GM18498 (cell line): Measurements from ENCODE around the gene CD247.
A peak's percentile ranks its signal among the peaks of the same experiment; 100 is the strongest.

Source experiments
- ATAC-seq: cut with Tn5 transposase; IDR thresholded peaks from one replicate; pipeline ENCODE4 v1.9.1; 2021; ENCODE audit warnings: mild to moderate bottlenecking, moderate library complexity; ENCODE audit not compliant: unreplicated experiment

Gene CD247

GRCh38 chr1:167440776-167441175 is 77.6 kb downstream of the CD247 start:
- no peak for ATAC-seq

- ATAC-seq = no peak
These were observed 78.0 kb downstream of the CD247 start for GRCh38 chr1:167440345-167440744.

DNA sequence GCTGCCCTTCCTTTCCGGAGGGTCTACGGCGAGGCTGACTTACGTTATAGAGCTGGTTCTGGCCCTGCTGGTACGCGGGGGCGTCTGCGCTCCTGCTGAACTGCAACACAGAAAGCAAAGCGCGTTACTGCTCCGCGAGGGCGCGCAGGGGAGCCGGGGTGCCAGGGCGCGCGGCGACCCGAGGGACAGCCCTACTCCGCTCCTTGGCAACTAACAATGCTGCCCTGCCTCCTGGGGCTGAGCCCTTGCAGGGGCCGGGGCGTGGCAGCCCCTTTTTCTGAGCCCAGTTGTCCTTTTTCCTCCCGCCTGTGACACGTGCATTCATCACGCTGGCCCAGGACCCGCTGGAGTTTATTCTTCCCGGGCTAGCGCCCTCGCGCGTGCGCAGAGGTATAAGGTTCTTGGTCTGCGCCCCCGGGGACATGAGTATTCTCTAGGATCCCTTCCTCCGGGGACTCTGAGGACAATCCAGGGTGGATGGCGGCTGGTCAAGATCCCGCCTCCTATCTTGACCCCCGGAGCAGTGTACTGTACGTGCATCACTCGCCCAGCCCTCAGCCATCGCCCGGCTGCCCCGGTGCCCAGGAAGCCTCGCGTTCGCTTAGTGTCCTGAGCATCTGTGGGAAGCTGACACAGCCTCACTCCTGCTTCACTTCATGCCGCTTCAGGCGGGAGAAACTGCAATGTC is 78.9 kb downstream of the CD247 start:
- ATAC-seq = no peak

GRCh38 chr1:167438171-167439138 is 79.9 kb downstream of the CD247 start:
- no peak for ATAC-seq

DNA sequence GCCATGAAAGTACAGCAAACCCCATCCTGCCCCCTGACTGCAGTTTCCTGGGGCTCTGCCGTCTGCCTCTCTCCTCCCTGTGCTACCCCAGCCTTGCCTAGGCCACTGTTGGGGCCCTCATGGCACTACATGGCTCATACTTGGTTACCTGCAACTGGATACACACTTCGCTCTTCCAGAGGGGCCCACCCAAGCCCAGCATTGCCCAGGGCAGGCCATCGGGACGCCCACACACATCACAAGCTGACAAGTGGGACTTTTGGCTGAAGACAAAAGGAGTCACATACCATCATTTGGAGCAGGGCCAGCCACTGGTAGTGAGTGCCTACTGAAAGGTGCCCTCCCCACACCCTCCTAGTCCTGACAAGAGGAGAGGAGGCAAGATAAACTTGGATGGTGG is 82.8 kb downstream of the CD247 start:
- no peak for ATAC-seq

- ATAC-seq = no peak
These were observed 84.0 kb downstream of the CD247 start for GRCh38 chr1:167434306-167434705.

GRCh38 chr1:167433884-167434283 is 84.4 kb downstream of the CD247 start:
- no peak for ATAC-seq

DNA sequence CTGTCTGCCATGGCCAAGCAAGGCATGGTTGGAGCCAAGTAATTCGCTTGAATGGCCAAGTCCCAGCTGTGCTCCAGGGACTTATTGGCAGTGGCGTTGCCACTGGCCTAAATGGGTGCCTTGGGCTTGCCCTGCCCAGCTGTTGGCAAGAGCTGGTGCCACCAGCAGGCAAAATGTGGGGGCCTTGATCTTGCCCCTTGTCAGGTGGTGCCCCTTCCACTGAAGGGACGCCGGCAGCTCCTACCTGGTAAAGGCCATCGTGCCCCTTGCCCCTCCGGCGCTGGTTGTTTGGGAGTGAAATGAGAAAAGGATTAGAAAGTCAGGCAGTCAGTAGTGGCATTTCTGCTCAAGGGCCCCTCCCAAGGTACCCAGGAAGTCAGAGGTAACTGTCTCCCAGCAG is 85.5 kb downstream of the CD247 start:
- ATAC-seq = no peak

DNA sequence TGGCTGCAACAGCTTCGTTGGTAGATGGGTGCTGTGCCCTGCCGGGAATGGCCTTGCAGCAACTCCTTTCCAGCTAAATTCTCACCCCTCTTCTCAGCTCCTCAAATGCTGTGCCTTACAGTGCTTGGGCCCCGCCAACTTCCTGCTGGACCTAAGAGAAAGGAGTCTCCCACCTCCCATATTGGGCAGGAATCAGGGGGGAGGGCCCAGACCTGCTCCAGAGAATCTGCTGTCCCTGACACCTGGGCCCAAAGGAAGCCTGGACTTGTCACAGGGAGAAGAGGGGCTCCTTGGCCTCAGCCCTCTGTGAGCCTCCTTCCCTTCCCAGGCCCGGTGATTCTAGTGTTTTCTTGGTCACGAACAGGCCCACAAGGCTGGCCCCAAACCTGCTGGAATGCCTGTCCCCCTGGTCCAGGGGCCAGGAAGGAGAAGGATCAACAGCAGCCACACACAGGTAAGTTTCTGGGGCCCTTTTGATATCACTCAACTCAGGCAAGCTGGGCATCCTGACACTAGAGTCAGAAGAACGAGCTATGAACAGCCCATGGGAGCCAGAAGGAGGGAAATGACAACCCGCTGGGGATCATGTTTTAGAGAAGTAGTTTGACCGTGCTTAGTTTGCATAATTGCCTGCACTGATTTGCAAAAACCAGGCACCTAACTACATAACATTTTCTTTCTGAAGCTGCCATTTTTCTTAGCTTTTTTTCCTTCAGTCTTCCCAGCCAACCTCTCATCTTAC is 86.2 kb downstream of the CD247 start:
- ATAC-seq = no peak

GRCh38 chr1:167431261-167431908 is 86.9 kb downstream of the CD247 start:
- ATAC-seq = peak; percentile 22

GRCh38 chr1:167430849-167431242 is 87.5 kb downstream of the CD247 start:
- ATAC-seq = peak; percentile 13

DNA sequence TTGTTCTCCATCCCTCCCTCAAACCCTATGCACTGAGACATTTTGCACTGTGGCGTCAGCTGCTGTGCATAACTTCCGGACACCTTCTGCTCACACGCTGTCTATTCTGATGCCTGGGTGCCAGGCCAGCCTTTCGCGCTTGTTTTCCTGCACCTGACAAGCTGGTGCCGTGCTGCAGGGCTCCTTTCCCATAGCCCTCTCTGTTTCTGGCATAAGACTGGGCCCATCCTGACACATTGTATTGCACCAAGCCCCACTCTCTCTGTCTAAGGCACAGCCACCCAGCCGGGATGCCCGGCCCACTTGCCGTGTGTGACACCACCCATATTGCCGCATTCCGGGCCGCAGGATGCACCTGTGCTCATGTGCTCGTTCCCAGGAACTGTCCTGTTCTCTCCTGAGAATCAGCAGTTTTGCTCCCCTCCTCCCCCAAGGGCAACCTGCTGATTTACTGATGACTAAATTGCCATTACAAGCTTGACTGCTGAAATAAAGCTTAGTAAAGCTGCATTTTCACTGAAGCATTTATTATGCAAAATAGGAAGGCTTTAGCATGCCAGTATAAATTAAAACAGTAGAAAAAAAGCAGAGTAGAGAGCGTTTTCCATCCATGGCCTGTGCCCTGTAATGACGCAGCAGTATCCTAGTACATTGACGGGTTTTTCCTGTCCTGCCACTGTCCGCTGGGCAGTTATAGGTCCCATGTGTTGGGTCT is 88.0 kb downstream of the CD247 start:
- peak; percentile 49 for ATAC-seq

- ATAC-seq = peak; percentile 56
These were observed 88.7 kb downstream of the CD247 start for GRCh38 chr1:167429612-167430011.

DNA sequence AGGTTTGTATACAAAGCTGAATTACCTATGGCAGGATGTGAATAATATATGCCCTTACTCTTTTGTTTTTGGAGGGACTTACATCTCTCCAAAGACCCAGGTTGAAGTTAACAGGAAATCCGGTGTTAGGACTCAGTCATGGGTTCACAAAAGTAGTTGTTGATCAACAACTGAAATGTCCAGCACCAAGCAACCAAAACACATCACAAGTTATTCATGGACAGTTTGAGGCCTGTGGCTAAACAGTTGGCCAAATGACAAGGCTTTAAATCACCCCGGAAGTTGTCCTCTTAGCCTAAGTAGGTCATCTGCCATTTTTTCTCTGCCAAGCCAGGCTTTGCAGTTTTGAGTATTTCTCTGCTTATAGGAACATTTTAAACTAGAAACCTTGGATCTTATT is 89.9 kb downstream of the CD247 start:
- no peak for ATAC-seq

GRCh38 chr1:167427848-167428247 is 90.5 kb downstream of the CD247 start:
- ATAC-seq = no peak

- no peak for ATAC-seq
These were observed 91.6 kb downstream of the CD247 start for GRCh38 chr1:167426716-167427115.

GRCh38 chr1:167425482-167425881 is 92.8 kb downstream of the CD247 start:
- no peak for ATAC-seq

- ATAC-seq = no peak
These were observed 94.4 kb downstream of the CD247 start for GRCh38 chr1:167423684-167424619.

- ATAC-seq = no peak
These were observed 97.8 kb downstream of the CD247 start for GRCh38 chr1:167420510-167420909.
